T-helper 22 cell (primary cell): ENCODE data around the gene ERCC3.

Source experiments
- DNase-seq: peaks from one replicate; pipeline ENCODE4 v3.0.0-alpha.2; 2020; ENCODE audit warnings: low read depth

Gene ERCC3

GRCh38 chr2:127293748-127294562, at the start of gene ERCC3:
TSS of gene ERCC3 (minus strand) at chr2:127294144. CDS start at chr2:127294081, 63 bp downstream.
- DNase-seq, result peak; percentile 60

- DNase-seq, result no peak
These were observed 49.3 kb upstream of the ERCC3 start for GRCh38 chr2:127343277-127343676.

- no peak for DNase-seq
These were observed 48.2 kb upstream of the ERCC3 start for GRCh38 chr2:127342101-127342500.

DNA sequence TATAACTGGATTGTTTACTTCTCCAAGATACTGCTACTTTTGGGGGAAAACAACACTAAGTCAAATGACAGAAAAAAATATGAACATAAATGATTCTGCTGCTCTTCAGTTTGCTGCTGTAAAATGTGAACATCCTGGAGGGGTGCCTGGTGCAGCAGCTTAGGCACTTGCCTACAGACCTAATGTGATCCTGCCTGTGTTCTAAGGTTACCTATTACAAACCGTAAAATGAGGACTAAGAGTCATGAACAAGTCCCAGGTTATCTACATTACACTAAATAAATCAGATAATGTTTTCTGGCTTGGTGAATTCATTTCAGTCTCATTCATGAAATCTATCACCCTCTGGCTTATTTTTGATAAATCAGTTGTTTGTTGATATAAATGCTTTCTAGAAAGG, 38.4 kb upstream of the ERCC3 start:
- no peak for DNase-seq

- DNase-seq, result no peak
These were observed 36.8 kb upstream of the ERCC3 start for GRCh38 chr2:127330753-127331152.

DNA sequence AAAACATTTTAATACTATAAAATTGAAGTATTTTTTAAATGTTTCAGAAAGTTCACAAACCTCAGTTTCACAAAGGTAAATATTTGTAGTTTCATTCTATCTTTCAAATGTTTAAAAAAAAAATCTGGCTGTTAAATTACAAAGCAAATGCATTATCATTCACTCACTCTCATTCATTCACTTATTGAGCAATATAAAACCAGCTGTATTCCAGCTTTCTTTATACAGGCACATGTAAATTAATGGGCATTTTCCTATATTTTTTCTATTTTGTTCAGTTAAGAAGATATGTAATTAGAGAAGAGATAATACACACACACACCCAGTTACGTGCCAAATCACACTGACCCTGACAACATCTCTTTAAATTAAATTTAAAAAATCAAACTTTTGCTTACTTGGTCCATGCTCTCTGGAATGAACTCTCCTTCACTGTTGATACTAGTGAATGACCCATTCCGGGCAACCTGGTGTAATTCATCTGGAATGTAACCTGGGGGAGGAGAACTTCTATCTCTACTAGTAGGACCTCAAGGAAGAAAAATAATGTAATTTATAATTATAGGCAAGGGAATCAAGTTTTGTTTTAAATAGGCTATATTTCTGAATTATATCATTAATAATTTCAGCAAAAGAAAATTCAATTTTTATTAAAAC, 32.5 kb upstream of the ERCC3 start:
- DNase-seq, result no peak

DNA sequence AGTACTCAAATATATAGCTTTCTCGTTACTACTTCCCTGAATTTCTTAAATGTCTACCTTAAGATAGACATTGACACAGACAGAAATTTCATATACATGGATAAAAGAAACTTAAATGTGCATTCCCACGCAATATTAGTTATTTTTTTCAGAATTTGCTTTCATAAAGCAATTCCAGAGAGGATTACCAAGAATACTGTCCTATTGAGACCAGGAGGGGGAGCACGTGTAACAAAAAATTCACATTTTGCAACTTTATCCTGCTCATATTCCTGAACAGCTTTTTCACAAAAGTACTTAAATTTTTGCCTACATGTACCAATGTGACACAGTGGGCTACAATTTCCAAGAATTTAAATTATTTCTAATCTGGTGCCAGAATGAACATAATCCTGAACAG, 30.7 kb upstream of the ERCC3 start:
- DNase-seq, result no peak

DNA sequence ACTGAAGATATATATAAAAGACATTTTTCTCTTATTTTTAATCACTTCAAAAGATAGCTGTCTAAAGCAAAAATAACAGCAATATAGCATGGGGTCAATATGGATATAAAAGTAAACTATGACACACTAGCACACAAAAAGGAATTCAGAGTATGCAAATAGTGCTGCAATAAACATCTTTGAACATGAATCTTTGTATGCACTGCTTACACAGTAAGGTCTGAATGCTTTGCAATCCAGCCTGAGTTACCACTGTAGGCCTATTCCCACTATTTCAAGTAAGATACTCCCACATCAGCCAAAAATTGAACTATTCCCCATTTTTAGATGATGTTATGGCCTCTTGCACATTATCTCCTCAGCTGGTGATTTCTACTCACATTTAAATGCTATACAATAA, 27.4 kb upstream of the ERCC3 start:
- no peak for DNase-seq

DNA sequence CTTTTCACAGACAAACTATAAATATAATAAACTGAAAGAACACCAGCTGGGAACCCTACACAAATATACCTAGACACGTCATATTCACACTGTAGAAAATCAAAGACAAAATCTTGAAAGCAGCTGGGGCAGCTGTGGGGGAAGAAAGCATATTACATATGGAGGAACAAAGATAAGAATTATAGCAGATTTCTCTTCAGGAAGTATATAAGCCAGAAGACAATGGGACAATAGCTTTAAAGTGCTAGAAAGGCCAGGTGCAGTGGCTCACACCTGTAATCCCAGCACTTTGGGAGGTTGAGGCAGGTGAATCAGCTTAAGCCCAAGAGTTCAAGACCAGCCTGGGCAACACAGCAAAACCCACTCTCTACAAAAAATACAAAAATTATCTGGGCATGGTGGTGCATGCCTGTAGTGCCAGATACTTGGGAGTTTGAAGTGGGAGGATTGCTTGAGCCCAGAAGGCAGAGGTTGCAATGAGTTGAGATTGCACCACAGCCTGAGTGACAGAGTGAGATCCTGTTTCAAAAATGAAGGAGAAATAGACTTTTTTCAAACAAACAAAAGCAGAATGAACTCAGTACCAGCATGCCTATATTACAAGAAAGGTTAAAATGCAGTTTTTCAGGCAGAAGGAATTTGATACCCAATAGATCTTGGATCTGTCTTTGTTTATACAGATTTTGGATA, 26.8 kb upstream of the ERCC3 start:
- DNase-seq, result no peak

DNA sequence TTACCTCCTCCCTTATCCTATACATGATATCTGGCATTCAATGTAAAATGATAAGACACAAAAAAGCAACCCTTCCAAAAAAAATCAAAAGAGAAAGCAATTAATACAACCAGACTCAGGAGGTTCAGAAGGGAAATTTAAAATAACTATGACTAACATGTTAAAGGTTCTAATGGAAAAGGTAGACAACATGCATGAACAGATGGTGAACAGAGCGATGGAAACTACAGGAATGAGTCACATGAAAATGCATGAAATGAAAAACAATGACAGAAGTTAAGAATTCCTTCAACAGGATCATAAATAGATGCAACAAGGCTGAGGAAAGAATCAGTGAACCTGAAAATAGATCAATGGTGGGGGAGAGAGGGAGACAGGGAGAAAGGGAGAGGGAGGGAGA, 26.1 kb upstream of the ERCC3 start:
- no peak for DNase-seq

DNA sequence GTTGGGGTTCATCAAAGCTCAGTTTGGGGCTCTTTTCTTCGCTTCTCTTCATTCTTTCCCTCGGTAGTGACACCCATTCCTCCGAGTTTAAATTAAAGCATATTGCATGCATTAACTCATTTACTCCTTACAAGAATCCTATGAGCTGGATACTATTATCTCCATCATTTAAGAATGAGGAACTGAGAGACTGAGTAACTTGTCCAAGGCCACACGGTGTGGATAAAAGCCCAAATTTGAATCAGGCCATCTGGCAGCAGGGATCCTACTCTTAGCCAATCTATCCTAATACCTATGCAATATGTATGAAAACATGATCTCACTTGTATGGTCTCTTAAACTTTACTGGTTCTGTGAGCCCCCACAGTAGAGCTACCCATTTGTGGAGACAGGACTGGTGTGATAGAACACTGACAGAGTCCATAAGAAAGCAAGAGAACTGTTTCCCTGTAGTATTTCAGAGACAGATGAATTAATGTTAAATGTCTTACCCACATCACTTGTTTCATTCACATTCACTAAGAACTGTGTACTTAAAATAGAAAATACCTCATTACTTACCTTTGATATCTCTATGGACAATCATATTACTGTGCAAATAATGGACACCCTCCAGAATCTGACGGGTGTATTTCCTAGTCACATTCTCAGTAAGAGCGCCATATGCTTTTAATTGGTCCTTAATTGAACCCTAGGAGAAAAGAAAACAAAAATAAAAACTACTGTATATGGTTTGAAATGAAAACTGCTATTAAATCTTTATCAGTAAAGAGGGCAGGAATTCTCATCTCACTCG, 20.4 kb upstream of the ERCC3 start:
- no peak for DNase-seq

DNA sequence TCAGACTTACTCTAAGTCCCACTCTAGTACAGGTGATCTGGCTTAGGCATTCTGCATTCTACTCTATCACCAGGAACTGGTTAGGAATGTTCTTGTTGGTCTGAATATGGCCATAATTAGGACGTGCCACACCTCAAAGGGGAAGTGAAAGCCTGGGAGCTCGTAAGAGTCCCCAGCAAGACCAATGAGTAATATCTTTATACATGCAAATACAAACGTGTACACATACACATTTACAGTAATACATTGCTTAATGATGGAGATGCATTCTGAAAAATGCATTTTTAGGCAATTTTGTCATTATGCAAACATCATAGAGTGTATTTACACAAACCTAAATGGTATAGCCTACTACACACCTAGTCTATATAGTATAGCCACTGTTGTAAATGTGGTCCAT, 19.5 kb upstream of the ERCC3 start:
- DNase-seq, result no peak

- no peak for DNase-seq
These were observed 17.0 kb upstream of the ERCC3 start for GRCh38 chr2:127310980-127311379.

DNA sequence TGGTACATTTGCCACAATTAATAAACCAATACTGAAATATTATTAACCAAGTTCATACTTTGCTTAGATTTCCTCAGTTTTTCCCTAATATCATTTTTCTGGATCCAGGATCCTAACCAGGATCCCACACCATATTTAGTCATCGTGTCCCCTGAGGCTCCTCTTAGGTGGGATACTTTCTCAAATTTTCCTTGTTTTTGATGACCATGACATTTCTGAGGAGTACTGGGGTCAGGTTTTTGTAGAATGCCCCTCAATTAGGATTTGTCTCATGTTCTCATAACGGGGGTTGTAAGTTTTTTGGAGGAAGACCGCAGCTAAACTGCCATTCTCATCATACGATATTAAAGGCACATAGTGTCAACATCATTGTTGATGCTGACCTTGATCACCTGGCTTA, 15.5 kb upstream of the ERCC3 start:
- DNase-seq, result no peak

- no peak for DNase-seq
These were observed 14.7 kb upstream of the ERCC3 start for GRCh38 chr2:127308586-127309138.

GRCh38 chr2:127305990-127306585, 12.1 kb upstream of the ERCC3 start:
- no peak for DNase-seq

- DNase-seq, result no peak
These were observed 8.2 kb upstream of the ERCC3 start for GRCh38 chr2:127302168-127302567.

DNA sequence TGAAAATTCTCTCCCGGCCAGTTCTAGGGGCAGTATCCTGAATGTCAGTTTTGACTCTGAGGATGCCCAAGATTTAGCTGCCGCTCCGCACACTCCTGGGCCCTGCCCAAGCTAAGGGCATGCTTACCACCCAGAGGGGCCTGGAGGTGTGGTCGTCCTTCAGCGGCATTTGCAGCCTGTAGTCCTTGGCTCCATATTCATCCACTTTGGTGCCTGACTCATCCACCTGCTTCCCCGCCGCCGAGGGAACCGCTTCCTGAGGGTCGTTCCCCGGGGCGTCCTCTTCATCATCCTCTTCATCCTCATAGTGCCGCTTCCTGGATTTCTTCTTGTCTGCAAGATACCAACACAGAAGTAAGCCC, 577 bp downstream of the ERCC3 start:
- no peak for DNase-seq

DNA sequence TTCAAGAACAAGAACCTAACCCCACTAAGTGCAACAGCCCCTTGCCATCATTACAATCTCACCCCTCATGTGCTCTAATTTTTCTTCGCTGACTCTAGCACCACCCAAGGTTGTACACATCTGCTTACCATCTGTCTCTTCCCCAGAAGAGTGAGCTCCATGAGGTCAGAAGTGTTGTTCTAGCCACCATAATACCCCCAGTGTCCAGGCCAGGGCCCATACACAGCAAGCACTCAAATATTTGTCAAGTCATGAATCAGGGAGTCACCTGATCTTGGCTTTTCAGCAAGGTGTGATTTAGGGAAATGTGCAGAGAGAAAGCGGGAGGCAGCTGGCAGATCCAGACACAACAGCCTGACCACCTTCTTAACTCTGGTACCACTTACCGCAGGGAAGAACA, 5.7 kb downstream of the ERCC3 start:
- DNase-seq, result no peak

- no peak for DNase-seq
These were observed 10.7 kb downstream of the ERCC3 start for GRCh38 chr2:127283275-127283674.

- DNase-seq, result no peak
These were observed 13.3 kb downstream of the ERCC3 start for GRCh38 chr2:127280693-127281092.

DNA sequence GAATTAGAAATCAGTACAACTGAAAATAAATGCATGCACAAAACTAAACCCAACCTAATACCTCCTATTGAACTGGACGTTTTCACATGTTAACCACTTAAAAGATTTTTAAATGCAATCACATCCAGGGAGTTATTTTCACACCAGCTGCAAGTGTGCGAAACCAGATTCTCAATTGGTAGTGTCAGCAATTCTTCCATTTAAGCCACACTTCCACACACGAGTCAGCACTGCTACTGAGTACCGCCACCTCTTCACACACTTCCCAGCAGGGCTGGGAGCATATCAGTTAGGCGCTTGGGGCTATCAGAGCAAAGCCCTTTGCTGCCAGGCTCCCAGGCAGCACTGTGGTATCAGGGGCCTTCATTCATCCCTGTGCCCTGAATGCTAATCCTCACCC, 14.2 kb downstream of the ERCC3 start:
- DNase-seq, result no peak
